Measurements from ENCODE around the gene STX16. TPM values are rescaled to one million over a fixed set of nuclear protein-coding genes. Genes with fewer than 3 reads are reported as not detected.

Gene STX16
- total and polyA plus RNA-seq, 9 of the 15 experiments (the other 6 are each of a cell fraction or from before 2014, with no cell fraction given): 4.4 to 43.5 (median 14.7) TPM

DNA sequence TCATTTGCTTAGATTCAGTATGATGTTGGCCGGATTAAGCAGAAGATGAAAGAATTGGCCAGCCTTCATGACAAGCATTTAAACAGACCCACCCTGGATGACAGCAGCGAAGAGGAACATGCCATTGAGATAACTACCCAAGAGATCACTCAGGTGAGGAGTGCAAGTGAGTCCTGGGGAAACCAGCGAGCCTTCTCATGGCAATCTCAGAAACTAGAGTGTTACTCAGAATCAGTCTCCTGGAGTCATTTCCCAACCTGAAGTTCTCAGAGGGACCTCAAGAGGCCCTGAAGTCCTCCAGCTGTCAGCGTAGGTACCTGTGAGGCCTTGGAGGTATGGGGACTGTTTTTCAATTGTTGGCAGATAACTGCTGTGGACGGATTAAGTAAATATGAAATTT, 16.9 kb downstream of the STX16 start (continued):
- TF ChIP-seq, protein P1, sequence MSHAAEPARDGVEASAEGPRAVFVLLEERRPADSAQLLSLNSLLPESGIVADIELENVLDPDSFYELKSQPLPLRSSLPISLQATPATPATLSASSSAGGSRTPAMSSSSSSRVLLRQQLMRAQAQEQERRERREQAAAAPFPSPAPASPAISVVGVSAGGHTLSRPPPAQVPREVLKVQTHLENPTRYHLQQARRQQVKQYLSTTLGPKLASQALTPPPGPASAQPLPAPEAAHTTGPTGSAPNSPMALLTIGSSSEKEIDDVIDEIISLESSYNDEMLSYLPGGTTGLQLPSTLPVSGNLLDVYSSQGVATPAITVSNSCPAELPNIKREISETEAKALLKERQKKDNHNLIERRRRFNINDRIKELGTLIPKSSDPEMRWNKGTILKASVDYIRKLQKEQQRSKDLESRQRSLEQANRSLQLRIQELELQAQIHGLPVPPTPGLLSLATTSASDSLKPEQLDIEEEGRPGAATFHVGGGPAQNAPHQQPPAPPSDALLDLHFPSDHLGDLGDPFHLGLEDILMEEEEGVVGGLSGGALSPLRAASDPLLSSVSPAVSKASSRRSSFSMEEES (CRISPR knock-in tag; IDR thresholded peaks at IDR 0.05): no peak

DNA sequence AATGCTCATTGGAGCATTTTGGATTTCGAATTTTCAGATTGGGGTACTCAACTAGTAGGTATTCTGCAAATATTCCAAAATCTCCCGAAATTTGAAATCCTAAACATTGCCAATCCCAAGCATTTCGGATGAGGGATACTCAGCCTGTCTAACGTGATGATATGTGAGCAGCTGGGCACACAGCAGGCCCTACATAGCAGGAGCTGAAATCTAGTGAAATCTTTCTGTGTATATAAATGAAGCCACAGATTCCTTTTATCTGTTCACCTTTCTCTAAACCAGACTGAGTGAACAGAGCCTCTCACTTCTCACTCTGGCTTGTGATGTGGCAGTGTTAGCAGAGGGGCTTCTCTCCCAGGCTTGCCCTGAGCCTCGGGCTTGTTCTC, 17.8 kb downstream of the STX16 start:
- Histone ChIP-seq H3K9me1 (ENCODE audit: control insufficient read depth, insufficient read depth, low read length) (no peaks in the 10 kb centered on the region), H3K9ac (ENCODE audit: insufficient read depth in 1 of 2, low read depth in 2 of 2, low read length in 2 of 2) (no peak overlapping the region), H3K4me1 (replicated peaks in 1 of 2; ENCODE audit: control insufficient read depth in 2 of 2, insufficient read depth in 2 of 2, low read length in 2 of 2) (no peaks in the 10 kb centered on the region), H3K9me3 (replicated peaks; ENCODE audit: control insufficient read depth, insufficient read depth, low read depth, low read length) (no peaks in the 10 kb centered on the region), H2AFZ (ENCODE audit: low read depth, low read length) (no peak overlapping the region), H3K27ac (ENCODE audit: extremely low read depth, low read depth, low read length) (no peak overlapping the region), H3K4me2 (ENCODE audit: insufficient read depth, low read length) (no peak overlapping the region), H3K36me3 (ENCODE audit: control insufficient read depth, insufficient read depth, low read length) (peaks cover 73% of the 10 kb centered on the region), H3K27me3 (ENCODE audit: control insufficient read depth in 2 of 2, insufficient read depth in 2 of 2, low read length in 2 of 2) (no peaks in the 10 kb centered on the region), H4K20me1 (replicated peaks; ENCODE audit: control insufficient read depth, insufficient read depth, low read length) (no peaks in the 10 kb centered on the region; the same call in 1 of the 2 replicates), H3K79me2 (ENCODE audit: control insufficient read depth, insufficient read depth, low read length) (peaks cover 22% of the 10 kb centered on the region; the same call in 2 of the 3 replicates), H3K4me3 (no peak overlapping the region)
- no peak for ATAC-seq
- BruUV-seq (replicated peaks): no TSS peak
- intact Hi-C loops (cut with micrococcal nuclease): no loop called here
- CTCF ChIA-PET (ENCODE audit: low intra/inter-chr PET ratio): no interaction called here
- WGBS (ENCODE audit: insufficient coverage, low coverage, missing lambda C conversion rate): 89% methylated on average over 5 of the region's 5 CpGs
- POLR2A ChIA-PET: interaction anchor here (0.8 to 1.1 kb wide), 2 partner anchors 12 to 187 kb away, joined by 3 to 4 read pairs; no protein-coding TSS in a partner anchor
- no peak for FAIRE-seq
- no peak for DNase-seq (ENCODE audit: extremely low read depth in 1 of 4, low spot score in 3 of 4)
- in situ Hi-C loops (cut with MboI): no loop called here
- TF ChIP-seq POLR2H (tag; IDR thresholded peaks at IDR 0.05; ENCODE audit: low read depth) (no peak), BRD4 (IDR thresholded peaks at IDR 0.05) (no peak), CREB1 (IDR thresholded peaks at IDR 0.05) (no peak), CREB1 (CRISPR knock-in tag; IDR thresholded peaks at IDR 0.05) (no peak), GABPB2 (CRISPR knock-in tag; conservative IDR thresholded peaks at IDR 0.05) (no peak), CHD2 (IDR thresholded peaks at IDR 0.05; ENCODE audit: low read depth, low read length) (no peak), ZNF146 (CRISPR knock-in tag; IDR thresholded peaks at IDR 0.05; ENCODE audit: unreplicated experiment) (no peak), SMAD3 (CRISPR knock-in tag; conservative IDR thresholded peaks at IDR 0.05) (no peak), SPI1 (IDR thresholded peaks at IDR 0.05; ENCODE audit: borderline replicate concordance, low read depth, low read length) (no peak), RBM34 (IDR thresholded peaks at IDR 0.05; ENCODE audit: borderline replicate concordance, insufficient read depth, low read length) (no peak), FOS (IDR thresholded peaks at IDR 0.05; ENCODE audit: extremely low read depth, insufficient read length) (no peak), TAF9B (IDR thresholded peaks at IDR 0.05; ENCODE audit: partially characterized antibody) (no peak), ZNF124 (CRISPR knock-in tag; IDR thresholded peaks at IDR 0.05) (no peak), ZNF3 (CRISPR knock-in tag; IDR thresholded peaks at IDR 0.05) (no peak), TRIM24 (IDR thresholded peaks at IDR 0.05) (no peak)
- TF ChIP-seq, protein P2, sequence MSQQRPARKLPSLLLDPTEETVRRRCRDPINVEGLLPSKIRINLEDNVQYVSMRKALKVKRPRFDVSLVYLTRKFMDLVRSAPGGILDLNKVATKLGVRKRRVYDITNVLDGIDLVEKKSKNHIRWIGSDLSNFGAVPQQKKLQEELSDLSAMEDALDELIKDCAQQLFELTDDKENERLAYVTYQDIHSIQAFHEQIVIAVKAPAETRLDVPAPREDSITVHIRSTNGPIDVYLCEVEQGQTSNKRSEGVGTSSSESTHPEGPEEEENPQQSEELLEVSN (IDR thresholded peaks at IDR 0.05; ENCODE audit: borderline replicate concordance in 1 of 2, extremely low read depth in 1 of 2, insufficient read depth in 1 of 2, insufficient read length in 1 of 2, low read depth in 1 of 2, low read length in 1 of 2, poor library complexity in 1 of 2, severe bottlenecking in 1 of 2): no peak
- TF ChIP-seq, protein P3, sequence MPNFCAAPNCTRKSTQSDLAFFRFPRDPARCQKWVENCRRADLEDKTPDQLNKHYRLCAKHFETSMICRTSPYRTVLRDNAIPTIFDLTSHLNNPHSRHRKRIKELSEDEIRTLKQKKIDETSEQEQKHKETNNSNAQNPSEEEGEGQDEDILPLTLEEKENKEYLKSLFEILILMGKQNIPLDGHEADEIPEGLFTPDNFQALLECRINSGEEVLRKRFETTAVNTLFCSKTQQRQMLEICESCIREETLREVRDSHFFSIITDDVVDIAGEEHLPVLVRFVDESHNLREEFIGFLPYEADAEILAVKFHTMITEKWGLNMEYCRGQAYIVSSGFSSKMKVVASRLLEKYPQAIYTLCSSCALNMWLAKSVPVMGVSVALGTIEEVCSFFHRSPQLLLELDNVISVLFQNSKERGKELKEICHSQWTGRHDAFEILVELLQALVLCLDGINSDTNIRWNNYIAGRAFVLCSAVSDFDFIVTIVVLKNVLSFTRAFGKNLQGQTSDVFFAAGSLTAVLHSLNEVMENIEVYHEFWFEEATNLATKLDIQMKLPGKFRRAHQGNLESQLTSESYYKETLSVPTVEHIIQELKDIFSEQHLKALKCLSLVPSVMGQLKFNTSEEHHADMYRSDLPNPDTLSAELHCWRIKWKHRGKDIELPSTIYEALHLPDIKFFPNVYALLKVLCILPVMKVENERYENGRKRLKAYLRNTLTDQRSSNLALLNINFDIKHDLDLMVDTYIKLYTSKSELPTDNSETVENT (CRISPR knock-in tag; IDR thresholded peaks at IDR 0.05): no peak
